Upper lobe of left lung (tissue), 6 donors: Measurements from ENCODE around the gene TELO2. TPM values are rescaled to one million over a fixed set of nuclear protein-coding genes. Genes with fewer than 3 reads are reported as not detected.

Experiments
- ATAC-seq, 2 donors: fragments of 200-7000 bp; cut with Tn5 transposase; one replicate each; pipeline ENCODE4 v1.9.1; 2022; ENCODE audit warnings: mild to moderate bottlenecking in 2 of 2, moderate library complexity in 2 of 2; ENCODE audit not compliant: low FRiP score in 2 of 2
- DNase-seq, 2 donors: peaks; one replicate each; pipeline ENCODE4 v3.0.0-alpha.2; 2019 to 2020
- H3K27ac ChIP-seq, 4 donors: fragments of 200-600 bp; sonication (generic); one replicate each; pipeline ENCODE4 v1.5.1; 2016 to 2019
- H3K27me3 ChIP-seq, 4 donors: fragments of 200-600 bp; sonication (generic); one replicate each; pipeline ENCODE4 v1.5.1; 2017 to 2019
- H3K36me3 ChIP-seq, 4 donors: fragments of 200-600 bp; sonication (generic); one replicate each; pipeline ENCODE4 v1.5.1; 2016 to 2019
- H3K4me1 ChIP-seq, 4 donors: fragments of 200-600 bp; sonication (generic); one replicate each; pipeline ENCODE4 v1.5.1; 2018 to 2019
- H3K4me3 ChIP-seq, 4 donors: fragments of 200-600 bp; sonication (generic); one replicate each; pipeline ENCODE4 v1.5.1; 2017 to 2019; ENCODE audit warnings: mild to moderate bottlenecking in 2 of 4, moderate library complexity in 1 of 4
- H3K9me3 ChIP-seq, 4 donors: fragments of 200-600 bp; sonication (generic); one replicate each; pipeline ENCODE4 v1.5.1; 2018 to 2019
- EP300 ChIP-seq, 4 donors: sonication (generic); formaldehyde crosslinking; IDR thresholded peaks; one replicate each; pipeline ENCODE4 v1.5.1; 2017; ENCODE audit warnings: antibody characterized with exemption in 4 of 4, control low read depth in 2 of 4
- POLR2A ChIP-seq, 4 donors: fragments of 450-650 bp; IDR thresholded peaks; one replicate each; pipeline ENCODE4 v1.5.1; 2016 to 2017; ENCODE audit warnings: antibody characterized with exemption in 4 of 4, mild to moderate bottlenecking in 2 of 4
- POLR2AphosphoS5 ChIP-seq, 2 donors: sonication (generic); formaldehyde crosslinking; IDR thresholded peaks; one replicate each; pipeline ENCODE4 v1.5.1; 2017; ENCODE audit warnings: antibody characterized with exemption in 2 of 2
- WGBS, 2 donors: methylation state at CpG; one replicate each; pipeline ENCODE4 v1.1.5; 2017 to 2018; 5-methylcytosine and 5-hydroxymethylcytosine counted together
- total RNA-seq, 6 donors: library from RNA; depleted of rRNA in 4 of 6; stranded (reverse); fragments of >200 nt in 4 of 6; gene quantifications; one replicate each; pipeline versions ENCODE4 v1.1.0 to v1.2.1, GENCODE V29; 2016 to 2021
- TF ChIP-seq, protein P1 (sequence below), 6 experiments: fragments of 450-650 bp in 4 of 6; fragments of 200-600 bp in 2 of 6; sonication (generic) in 2 of 6; IDR thresholded peaks; one replicate each; pipeline ENCODE4 v1.5.1; 2016 to 2019; ENCODE audit warnings: antibody characterized with exemption in 6 of 6
- donor health status: DM: no; HTN: no; CAD: no; lungs with moderate emphysema.
- donor health status: DM: no; HTN: yes; CAD: no; lungs with severe emphysema.

Gene TELO2
- total RNA-seq, 6 donors from 2014 or later, result 13.8 to 130 (median 41.5) TPM

GRCh38 chr16:1538804-1539520, 45.8 kb downstream of the TELO2 start:
- DNase-seq (peak in 1 of 2 donors; percentile 79), ATAC-seq (no peak)
- TF ChIP-seq, protein P1, sequence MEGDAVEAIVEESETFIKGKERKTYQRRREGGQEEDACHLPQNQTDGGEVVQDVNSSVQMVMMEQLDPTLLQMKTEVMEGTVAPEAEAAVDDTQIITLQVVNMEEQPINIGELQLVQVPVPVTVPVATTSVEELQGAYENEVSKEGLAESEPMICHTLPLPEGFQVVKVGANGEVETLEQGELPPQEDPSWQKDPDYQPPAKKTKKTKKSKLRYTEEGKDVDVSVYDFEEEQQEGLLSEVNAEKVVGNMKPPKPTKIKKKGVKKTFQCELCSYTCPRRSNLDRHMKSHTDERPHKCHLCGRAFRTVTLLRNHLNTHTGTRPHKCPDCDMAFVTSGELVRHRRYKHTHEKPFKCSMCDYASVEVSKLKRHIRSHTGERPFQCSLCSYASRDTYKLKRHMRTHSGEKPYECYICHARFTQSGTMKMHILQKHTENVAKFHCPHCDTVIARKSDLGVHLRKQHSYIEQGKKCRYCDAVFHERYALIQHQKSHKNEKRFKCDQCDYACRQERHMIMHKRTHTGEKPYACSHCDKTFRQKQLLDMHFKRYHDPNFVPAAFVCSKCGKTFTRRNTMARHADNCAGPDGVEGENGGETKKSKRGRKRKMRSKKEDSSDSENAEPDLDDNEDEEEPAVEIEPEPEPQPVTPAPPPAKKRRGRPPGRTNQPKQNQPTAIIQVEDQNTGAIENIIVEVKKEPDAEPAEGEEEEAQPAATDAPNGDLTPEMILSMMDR (IDR thresholded peaks at IDR 0.05), result no peak
- TF ChIP-seq POLR2A (IDR thresholded peaks at IDR 0.05) (no peak), EP300 (IDR thresholded peaks at IDR 0.05) (no peak), POLR2AphosphoS5 (IDR thresholded peaks at IDR 0.05) (no peak)
- H3K4me3 ChIP-seq, result peak overlapping the region in 3 of 4 donors; percentile 0 to 87 (median 75)
- peaks cover 3 to 87% (median 65%) of the 10 kb centered on the region in 4 donors for H3K36me3 ChIP-seq
- H3K27ac ChIP-seq, result peak overlapping the region in 3 of 4 donors; percentile 35 to 95 (median 93)
- 81 to 83% methylated on average over 2 to 18 of the region's 22 CpGs for WGBS, 2 donors
- no peaks in the 10 kb centered on the region for H3K9me3 ChIP-seq
- H3K4me1 ChIP-seq, result peaks cover 50 to 84% (median 61%) of the 10 kb centered on the region in 4 donors
- H3K27me3 ChIP-seq, result no peaks in the 10 kb centered on the region

DNA sequence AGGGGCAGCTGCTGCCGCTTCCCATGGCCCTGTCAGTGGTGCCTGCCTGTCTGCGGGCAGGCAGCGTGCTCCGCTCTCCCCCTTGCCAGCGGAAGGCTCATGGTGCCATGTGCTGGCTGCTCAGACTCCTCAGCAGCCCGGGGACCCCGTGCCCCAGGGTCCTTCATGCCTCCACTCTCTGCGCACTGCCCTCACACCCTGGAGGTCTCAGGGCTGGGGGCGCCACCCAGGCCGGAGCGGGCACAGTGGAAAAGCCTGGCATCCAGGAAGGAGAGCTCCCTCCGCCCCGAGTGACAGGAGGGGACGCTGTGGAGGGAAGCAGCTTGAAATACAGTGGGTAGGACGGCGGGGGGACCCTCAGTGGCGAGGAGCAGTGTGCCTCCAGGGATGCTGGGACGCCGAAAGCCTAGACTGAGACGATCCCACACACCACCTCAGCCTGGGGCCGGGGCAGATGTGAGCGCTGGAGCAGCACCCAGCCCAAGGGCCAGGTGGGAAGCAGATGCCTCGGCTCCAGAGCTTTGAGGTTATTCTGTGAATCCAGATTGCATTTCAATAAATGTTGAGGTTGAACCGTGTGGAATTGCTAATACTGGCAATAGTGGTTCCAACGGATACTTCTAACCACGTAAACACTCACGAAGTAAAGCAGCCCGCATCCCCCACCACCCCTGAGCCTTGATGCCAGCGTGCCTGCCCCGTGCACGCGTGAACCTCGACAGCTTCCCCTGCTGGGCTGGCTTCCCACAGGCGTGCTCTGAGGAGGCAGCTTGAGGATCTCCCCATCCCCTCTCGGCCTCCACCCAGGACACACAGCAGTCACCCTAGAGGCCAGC, 46.8 kb downstream of the TELO2 start:
- DNase-seq, result peak in 1 of 2 donors; percentile 67

DNA sequence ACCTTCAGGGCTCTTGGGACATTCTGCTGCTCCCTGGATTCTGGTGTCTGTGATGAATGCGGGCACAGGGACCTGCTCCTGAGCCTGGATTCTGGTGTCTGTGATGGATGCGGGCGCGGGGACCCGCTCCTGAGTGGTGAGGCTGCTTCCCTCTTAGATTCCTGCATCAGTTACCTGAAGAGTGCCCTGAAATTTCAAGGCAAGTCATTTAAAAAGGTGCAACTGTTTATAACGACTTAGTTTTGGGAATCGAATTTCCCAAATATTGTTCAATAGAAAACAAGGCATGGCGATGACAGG, 47.3 kb downstream of the TELO2 start:
- ATAC-seq (no peak), DNase-seq (peak in 1 of 2 donors; percentile 56)
- Histone ChIP-seq H3K27ac (peak overlapping the region in 2 of 4 donors; percentile 5 to 93), H3K4me1 (peaks cover 64 to 99% (median 73%) of the 10 kb centered on the region in 4 donors), H3K36me3 (peaks cover 3 to 83% (median 59%) of the 10 kb centered on the region in 4 donors), H3K27me3 (no peaks in the 10 kb centered on the region), H3K4me3 (peak overlapping the region in 1 of 4 donors; percentile 87), H3K9me3 (no peaks in the 10 kb centered on the region)
- WGBS, 2 donors, result 84 to 97% methylated on average over 7 to 8 of the region's 8 CpGs
- TF ChIP-seq POLR2A (IDR thresholded peaks at IDR 0.05) (no peak), POLR2AphosphoS5 (IDR thresholded peaks at IDR 0.05) (no peak), EP300 (IDR thresholded peaks at IDR 0.05) (no peak)
- TF ChIP-seq, protein P1 (IDR thresholded peaks at IDR 0.05), result no peak

More for the DNA sequence above, 46.8 kb downstream of the TELO2 start:
- TF ChIP-seq POLR2A (IDR thresholded peaks at IDR 0.05) (no peak), POLR2AphosphoS5 (IDR thresholded peaks at IDR 0.05) (no peak), EP300 (IDR thresholded peaks at IDR 0.05) (no peak)
- TF ChIP-seq, protein P1 (IDR thresholded peaks at IDR 0.05), result no peak
- Histone ChIP-seq H3K27ac (peak overlapping the region in 3 of 4 donors; percentile 5 to 93 (median 35)), H3K27me3 (no peaks in the 10 kb centered on the region), H3K36me3 (peaks cover 3 to 89% (median 64%) of the 10 kb centered on the region in 4 donors), H3K4me1 (peaks cover 58 to 93% (median 69%) of the 10 kb centered on the region in 4 donors), H3K4me3 (peak overlapping the region in 2 of 4 donors; percentile 0 to 87), H3K9me3 (no peaks in the 10 kb centered on the region)
- 83 to 86% methylated on average over 29 to 35 of the region's 35 CpGs for WGBS, 2 donors
- ATAC-seq, result no peak

DNA sequence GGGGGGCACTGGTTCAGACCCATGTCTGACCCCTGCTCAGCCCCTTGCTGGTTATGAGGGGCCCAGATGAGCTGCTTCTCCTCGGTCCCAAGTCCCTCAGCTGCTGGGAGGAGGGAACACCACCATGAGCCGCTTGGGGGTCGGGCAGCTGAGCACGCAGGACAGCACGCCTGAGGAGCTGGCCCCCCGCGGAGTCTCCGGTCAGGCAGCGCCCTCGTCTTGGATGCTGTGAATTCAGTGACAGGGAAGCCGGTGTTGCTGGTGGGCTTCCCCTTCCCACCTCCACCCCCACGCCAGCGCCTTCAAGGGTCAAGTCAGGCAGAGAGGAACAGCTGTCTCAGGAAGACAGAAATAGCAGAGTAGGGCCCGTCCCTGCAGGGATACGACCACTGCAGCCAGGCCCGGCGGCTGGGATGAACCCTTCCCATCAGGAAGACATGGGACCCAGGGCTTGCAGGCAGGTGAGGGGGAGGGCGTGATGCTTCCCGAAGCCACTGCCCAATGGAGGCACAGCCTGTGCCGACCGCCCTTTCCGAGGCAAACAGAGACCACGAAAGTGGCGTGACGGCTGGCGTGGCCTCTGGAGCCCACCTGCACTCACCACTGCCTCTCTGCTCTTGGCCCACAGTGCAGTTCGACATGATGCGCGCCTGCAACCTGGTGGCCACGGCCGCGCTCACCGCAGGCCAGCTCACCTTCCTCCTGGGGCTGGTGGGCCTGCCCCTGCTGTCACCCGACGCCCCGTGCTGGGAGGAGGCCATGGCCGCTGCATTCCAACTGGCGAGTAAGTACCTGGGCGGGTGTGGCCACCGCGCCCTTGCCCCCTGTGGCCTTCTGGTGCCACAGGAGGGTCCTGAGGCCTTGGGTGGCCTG, 48.4 kb downstream of the TELO2 start:
- peaks cover 74 to 100% (median 83%) of the 10 kb centered on the region in 4 donors for H3K4me1 ChIP-seq
- peak in 1 of 2 donors; percentile 79 for DNase-seq
- TF ChIP-seq POLR2AphosphoS5 (IDR thresholded peaks at IDR 0.05) (no peak), EP300 (IDR thresholded peaks at IDR 0.05) (no peak)
- TF ChIP-seq, protein P1 (IDR thresholded peaks at IDR 0.05), result no peak
- peak overlapping the region; percentile 73 to 93 (median 76) for H3K27ac ChIP-seq
- ATAC-seq, result no peak
- no peaks in the 10 kb centered on the region for H3K27me3 ChIP-seq
- H3K36me3 ChIP-seq, result peaks cover 3 to 83% (median 58%) of the 10 kb centered on the region in 4 donors
- 88 to 90% methylated on average over 32 to 39 of the region's 41 CpGs for WGBS, 2 donors
- peak overlapping the region in 1 of 4 donors; percentile 87 for H3K4me3 ChIP-seq
- no peaks in the 10 kb centered on the region for H3K9me3 ChIP-seq
